Stimulated activated CD8-positive, alpha-beta memory T cell treated with anti-CD3 and anti-CD28 coated beads, Interleukin-15, amount 100 ng/mL, for 1 hour (primary cell): Measurements from ENCODE around the gene FAM124B.

ENCODE experiments used
- DNase-seq: peaks from one replicate; pipeline ENCODE4 v3.0.0-alpha.2; 2020; ENCODE audit warnings: low read depth

Gene FAM124B

DNA sequence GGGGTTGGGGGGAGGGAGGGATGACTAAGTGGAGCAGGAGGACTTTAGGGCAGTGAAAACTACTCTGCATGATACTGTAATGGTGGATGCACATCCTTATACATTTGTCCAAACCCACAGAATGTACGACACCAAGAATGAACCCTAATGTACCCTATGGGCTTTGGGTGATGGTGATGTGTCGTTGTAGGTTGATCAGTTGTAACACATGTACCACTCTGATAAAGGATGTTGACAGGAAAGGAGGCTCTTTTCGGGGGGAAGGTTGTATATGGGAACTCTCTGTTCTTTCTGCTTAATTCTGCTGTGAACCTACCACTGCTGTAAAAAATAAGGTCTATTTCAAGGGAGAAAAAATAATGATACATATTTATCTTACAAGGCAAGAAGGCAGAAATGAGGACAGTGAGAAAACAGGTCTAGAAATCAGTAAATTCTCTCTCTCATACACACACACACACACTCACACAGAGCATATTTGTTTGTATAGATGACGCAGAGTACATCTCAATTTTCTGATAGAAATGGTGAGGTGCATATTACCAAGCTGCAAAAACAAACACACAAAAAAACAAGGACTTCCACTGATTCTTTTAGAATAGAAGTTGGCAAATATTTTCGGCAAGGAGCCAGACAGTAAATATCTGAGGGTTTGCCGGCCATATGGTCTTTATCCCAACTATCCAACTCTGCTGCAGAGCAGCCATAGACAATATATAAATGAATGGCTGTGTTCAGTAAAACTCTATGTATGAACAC lies 20.2 kb downstream of the FAM124B start:
- DNase-seq, result no peak

- DNase-seq, result no peak
Observed at GRCh38 chr2:224379986-224380385, 21.9 kb downstream of the FAM124B start.

GRCh38 chr2:224379172-224379571 lies 22.7 kb downstream of the FAM124B start:
- no peak for DNase-seq

DNA sequence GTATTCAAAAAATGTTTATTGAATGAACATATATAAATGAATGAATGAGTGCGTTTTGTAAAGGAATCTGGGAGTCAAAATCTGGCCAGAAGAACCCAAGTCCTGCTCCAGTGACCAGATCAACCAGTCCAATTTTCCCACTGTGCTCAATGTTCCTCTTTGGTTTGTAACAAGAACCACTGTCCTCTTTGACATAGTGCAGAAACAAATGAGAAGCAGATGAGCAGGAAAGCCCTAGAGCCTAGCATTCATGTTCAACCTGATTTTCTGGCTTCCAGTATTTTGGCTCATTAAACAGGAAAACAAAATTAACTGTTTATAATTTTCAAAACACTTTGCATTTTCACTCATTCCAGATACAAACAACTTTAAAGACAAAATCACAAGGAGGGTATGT lies 23.2 kb downstream of the FAM124B start:
- no peak for DNase-seq

DNA sequence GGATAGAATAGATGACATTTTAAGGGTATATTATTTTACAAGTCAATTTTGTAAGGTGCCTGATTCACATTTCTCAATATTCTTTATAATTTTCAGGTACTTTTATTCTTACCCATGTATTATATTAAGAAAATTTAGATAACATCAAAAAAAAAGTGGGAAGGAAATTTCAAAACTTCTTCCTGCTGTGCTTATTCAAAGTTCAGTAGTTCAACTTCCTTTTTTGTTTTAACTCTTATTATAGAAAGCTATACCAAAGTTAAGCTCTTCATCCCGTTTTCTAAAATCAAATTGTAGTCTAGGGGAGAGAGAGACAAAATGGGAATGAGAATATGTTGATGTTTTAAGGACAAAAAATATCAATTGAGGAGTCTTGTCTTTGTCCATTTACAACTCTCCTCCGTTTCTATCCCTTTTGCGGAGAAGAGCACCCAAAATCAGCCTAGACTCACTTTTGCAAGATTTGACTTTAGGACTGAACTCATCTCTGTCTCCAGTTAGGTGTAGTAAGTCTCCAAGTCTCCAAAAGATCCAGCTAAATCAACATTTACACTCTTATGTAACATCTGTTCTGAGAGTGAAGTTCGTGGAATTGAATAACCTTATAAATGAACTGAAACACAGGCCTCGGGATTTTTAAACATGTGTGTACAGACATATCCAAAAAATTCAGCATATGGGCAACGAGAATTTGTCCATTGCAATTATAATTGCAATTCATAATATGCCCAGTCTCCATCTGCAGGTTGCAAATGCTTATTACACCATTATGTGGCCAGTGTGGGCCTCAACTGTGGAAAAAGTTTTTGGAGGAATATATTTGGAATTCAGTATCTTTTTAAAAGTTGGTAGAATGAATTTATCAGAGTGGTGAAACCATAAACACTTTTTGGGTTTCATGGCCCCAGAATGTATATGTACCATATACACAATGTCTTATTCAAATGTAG lies 23.9 kb downstream of the FAM124B start:
- no peak for DNase-seq

DNA sequence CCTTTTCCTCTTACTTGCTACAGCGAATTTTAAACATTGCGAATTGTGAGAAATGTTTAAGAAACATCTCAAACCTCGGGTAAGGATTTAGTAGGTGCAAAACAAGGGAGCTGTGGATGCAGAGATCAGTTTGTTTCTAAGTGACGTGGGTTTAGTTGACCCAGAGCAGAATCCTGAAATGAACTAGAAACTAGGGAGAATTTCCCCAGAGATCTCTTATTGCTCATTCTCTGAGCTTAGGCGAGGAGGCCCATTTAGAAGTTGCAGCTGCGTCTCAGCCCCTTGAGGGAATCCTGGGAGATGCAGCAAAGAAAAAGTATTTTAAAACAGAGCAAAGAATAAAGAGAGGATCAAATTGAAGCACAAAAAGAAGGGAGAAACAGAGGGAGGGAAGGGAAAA lies 29.3 kb downstream of the FAM124B start:
- DNase-seq, result no peak

- no peak for DNase-seq
Observed at GRCh38 chr2:224369028-224369632, 32.8 kb downstream of the FAM124B start.

GRCh38 chr2:224366267-224366844 lies 35.6 kb downstream of the FAM124B start:
- DNase-seq, result no peak

DNA sequence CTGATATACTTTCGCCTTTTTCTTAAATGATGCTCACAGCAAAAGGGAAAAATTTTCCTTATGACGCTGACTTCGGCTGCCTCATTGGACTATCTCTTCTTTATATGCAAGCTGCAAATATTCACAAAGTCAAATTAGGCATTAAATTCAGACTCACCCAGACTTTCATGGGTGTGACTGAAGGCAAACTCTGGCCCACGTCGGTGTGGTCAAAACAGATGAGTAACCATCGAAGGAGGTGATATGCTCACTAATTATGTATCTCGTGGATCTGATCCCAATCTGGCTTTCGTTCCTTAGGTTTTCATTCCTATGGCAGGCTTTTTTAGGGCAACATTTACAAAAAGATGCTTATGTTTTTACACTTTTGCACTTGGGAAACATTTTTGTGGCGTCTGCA lies 36.6 kb downstream of the FAM124B start:
- no peak for DNase-seq

- no peak for DNase-seq
Observed at GRCh38 chr2:224363281-224363680, 38.6 kb downstream of the FAM124B start.

DNA sequence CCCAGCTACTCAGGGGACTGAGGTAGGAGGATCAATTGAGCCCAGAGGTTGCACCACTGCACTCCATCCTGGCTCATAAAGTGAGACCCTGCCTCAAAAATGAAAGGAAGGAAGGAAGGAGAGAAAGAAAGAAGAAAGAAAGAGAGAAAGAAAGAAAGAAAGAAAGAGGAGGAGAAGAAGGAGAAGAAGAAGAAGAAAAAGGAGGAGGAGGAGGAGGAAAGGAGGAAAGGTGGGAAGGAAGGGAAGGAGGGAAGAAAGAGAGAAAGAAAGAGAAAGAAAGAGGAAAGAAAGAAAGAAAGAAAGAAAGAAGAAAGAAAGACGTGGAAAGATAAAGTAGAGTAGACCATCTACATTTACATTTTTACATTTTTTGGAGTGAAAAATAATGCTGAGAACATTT lies 39.8 kb downstream of the FAM124B start:
- DNase-seq, result no peak

DNA sequence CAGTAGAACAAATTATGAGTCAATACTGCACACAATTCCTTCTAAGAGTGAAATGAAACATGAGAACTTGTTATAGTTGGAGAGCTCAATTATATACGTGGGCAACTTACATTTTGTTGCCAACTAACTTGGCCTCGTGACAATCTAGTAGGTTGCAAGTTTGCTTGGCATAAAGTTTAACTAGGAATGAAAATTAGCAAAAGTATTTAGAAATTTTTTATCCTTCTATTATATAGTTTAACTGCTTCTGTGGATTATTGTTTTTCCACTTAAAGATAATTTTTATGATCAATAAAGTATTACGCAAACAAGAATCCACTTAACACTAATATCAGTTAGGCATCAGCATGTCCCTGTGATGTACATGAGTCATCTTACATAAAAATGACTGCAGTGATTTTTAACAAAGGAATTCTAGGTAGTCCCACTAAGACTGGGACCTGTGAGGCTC lies 41.1 kb downstream of the FAM124B start:
- DNase-seq, result no peak

- DNase-seq, result no peak
Observed at GRCh38 chr2:224359569-224359968, 42.3 kb downstream of the FAM124B start.

DNA sequence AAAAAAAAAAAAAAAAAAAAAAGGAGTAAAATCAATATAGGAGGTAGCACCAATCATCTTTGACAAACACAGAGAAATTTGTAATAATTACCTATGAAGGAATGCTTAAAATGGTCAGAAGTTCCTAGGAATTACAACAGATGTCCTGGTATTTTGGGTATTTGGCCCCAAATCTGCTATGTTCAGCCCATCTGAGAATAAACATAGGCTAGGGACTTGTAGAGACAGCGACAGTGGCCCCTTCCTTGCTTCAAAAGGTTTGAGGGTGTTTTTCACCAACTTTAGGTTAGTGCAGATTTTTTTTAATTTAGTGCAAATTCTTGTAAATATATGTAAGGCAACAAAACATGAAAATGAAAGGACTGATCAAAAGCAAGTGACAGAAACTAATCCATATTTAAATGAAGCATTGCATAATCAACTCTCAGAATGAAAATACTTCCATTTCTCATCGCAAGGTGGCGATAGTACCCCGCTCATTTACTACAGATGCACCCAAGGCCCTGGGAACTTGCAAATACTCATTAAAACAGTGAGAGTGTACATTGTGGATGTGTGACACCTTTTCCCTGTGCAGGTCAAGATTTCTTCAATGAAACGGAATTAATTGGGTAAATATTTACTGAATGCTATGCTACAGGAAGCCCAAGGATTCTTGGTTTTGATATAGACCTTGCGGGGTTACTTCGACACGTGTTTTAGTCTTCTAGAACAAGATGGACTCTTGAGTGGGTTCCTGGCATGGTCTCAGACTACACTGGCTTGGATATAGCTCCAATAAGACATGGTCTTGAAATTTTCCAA lies 44.6 kb downstream of the FAM124B start:
- peak; percentile 19 for DNase-seq

GRCh38 chr2:224354632-224355211 lies 47.2 kb downstream of the FAM124B start:
- DNase-seq, result no peak

DNA sequence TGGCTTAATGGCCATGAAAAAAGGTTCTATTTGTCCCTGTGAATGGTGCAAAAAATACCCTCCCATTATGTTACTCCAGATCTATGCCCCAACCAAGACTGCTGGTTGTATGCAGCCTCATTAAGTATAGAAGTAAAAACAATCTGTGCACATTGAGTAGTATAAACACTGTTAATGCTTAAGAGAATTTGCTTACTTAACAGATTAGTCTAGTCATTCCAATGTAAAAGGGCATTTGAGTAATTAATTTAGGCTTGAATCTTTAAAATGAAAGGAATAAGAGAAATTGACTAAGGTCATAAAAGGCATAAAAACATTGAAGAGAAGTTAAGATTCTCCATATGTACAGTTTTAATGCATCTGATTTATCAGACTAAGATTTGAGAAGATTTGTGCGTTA lies 51.2 kb downstream of the FAM124B start:
- DNase-seq, result no peak

DNA sequence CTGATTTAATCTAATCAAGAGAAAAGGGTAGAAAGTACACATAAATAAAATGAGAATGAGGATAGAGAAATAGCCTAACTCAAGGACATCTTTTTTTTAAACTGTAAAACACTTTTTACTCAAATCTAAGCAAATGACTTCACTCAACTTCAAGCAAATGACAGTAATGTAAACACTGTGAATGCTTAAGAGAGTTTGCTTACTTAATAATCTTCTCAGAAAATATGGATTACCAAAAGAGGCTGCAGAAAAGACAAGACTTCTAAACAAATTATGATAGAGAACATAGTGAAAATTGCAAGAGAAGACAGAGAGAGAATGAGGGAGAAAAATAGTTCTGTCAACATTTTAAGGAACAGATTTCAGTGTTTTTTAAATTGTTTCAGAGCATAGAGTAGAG lies 52.5 kb downstream of the FAM124B start:
- DNase-seq, result no peak

DNA sequence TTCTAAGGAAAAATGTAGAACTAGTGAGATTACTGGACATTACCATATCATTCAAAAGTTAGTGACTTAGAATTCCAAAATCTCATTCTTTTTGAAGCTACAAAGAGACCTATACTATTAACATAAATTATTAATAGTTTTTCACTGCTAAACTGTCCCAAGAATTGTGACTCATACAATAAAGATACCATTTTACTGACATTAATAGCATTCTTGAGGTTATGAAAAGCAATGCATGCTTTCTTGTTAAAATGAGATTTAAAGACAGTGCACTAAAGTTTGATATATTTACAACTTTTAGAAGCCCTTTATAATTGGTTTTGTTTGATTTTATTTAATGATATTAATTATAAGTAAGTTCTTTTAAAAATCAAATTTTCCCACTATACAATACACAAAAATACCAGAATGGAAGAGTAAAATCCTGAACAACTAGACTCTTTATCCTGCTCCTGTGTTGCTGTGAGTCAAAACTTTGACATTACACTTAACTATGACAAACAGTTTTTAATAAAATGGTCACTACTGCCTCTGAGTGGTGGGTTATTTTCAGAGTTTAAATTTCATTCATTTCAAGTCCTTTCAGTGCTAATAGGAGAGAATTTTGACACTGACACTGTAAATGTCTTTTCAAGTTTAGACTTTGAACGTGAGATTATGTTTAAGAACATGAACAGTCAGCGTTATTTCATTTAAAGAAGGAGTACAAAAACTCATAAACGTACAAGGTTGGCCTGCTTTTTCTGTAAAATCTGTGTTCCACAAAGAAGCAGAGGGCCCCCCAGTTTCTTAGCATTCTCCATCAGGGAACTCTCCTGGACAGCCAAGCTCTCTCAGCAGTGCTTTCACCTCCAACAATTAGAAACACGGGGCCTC lies 54.5 kb downstream of the FAM124B start:
- no peak for DNase-seq

DNA sequence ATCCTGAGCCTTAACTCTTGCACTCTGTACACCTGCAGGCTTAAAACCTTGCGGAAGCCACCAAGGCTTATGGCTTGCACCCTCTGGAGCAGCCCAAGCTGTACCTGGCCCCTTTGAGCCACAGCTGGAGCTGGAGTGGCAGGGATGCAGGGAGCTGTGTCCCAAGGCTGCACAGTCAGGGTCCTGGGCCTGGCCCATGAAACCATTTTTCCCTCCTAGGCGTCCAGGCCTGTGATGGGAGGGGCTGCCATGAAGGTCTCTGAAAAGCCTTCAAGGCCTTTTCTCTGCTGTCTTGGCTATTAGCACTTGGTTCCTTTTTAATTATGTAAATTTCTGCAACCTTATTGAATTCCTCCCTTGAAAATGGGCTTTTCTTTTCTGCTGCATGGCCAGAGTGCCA lies 56.4 kb downstream of the FAM124B start:
- DNase-seq, result no peak

GRCh38 chr2:224343226-224343625 lies 58.7 kb downstream of the FAM124B start:
- DNase-seq, result no peak
